Fibroblast of skin of right quadriceps (primary cell): ENCODE measurements around the gene RING1.

Experiments
- DNase-seq: peaks from one replicate; pipeline ENCODE4 v3.0.0-alpha.2; 2013

Gene RING1

DNA sequence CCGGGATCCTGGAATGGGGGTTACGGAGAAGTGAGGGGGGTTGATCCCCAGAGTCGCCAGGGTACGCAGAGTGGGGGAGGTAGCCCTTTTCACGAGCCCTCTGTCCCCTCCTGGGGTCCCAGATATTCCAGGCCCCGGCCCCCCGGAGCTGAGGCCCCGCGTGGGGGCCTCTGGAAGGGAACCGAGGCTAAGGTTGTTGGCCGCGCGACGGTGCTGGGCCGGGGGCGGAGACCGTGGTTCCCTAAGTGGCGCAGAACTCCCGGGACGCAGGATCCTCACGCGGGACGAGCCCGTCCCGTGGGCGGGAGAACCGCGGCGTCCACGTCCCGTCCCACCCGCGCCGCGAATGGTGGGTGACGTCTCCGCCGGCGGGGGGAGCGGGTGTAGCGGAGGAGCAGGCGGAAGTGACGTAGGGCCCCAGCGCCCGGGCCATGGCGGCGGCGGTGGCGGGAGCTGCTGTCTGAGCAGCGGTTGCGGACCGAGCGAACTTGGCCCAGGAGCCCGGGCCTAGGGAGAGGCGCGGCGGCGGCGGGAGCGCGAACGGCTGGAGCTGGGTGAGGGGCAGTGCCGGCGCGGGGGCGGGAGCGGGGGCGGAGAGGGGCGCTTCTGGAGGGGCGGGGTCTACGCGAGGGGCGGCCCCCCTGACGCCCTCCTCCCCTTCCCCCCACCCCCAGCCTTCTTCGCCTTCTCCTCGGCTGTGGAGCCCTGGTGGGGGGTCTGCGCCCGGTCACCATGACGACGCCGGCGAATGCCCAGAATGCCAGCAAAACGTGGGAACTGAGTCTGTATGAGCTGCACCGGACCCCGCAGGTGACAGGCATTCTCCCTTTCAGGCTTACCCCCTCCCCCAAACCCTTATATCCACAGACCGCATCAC lies at the start of gene RING1:
TSS of gene RING1 (plus strand) at position 410 of the 877 bp plus-strand sequence. CDS start at position 733, 323 bp downstream.
- peak; percentile 69 for DNase-seq

DNA sequence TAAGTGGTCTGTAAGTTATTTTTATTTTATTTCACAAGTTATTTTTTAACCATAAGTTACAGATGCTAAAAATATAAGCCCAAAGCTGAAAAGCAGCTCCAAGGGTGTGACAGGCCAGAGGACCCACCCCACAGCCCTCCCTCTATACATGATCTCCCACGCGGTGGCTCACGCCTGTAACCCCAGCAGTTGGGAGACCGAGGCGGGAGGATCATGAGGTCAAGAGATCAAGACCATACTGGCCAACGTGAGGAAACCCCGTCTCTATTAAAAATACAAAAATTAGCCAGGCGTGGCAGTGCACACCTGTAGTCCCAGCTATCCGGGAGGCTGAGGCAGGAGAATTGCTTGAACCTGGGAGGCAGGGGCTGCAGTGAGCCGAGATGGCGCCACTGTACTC lies 48.2 kb upstream of the RING1 start:
- DNase-seq, result no peak

DNA sequence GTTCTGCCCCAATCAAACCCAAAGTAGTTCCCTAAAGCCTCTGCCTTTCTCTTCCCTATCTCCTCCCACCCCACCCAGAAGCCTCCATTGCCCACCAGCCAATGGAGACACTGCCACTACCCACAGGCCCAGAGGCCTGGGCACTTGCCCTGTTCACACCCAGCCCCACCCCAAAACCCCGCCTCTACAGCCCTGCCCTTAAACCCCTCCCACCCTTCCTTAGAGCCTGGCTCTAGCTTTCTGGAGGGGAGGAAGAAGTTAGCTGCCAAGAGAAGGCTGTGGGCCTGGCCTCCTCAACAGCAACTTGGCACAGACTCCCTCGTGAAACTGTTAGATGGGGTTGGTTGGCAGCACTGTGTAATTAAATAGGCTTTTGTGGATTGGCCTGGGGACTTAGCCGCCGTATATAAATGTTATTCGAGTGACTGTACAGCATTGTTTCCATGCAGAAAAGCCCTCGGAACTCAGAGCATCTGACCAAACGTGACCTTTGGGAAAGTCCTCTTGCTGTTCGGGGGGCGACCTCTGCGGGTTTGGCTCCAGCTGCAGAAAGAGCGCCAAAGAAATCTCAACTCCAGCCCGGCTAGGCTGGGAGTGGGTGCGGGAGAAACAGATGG lies 47.5 kb upstream of the RING1 start:
- peak; percentile 78 for DNase-seq

DNA sequence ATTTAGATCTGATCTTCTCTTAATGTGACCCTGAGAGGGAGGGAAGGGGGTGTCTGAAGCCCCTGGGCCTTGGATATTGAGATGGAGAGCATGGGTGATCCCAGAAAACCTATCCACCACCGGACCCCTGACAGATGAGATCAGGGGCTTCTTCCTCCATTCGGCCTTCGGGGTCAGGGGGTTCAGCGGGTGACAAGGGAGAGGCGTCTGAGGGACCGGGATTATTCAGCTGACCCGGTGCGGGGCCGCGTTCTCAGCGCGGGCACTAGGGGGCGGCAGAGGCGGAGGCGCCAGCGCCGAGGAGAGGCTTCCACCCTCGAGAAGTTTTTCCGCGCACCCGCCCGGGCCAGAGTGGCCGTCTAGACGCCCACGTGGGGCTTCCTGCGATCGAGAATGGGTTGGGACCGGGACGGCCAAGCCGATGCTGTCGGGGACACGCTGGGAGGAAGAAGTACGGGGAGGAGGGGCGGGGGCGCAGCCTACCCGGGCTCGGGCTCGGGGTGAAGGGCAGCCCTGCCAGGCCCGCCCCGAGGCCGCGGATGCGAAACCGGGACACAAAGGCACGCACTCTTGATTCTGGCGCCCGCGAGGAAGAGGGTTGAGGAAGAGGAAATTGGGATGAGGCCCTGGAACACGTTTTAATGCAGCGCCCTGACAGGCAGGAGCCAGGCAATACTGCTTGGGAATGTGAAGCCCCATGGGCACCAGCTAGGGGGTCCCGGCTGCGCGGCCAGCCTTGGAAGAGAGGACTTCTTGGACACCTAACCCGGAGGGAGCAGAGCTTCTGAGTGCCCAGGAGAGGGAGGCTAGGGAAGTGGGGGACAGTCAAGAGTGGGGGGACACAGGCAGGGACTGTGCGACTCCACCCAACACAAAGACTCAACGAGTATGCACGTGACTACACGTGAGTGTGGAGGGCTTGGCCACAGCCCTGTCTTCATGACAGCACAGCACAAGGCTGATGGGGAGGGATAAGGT lies 46.7 kb upstream of the RING1 start:
- DNase-seq, result peak; percentile 52

DNA sequence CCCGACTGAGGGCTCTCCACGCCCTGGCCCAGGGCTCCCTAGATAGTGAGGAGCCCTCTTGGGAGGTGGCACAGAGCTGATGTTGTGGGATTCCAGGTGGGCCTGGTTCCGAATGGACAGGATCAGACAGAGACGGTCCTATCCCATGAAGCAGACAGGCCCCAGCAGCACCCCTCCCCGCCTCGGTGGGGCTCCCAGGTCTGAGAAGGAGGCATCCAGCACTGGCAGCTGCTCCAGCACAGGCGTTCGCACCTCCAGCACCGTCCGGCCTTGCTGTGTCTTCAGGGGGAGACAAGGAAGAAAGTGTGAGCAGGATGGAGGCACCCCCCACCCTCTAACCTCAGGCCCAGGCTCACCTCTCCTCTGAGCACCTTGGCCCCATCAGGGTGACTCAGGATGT lies 44.8 kb upstream of the RING1 start:
- DNase-seq, result no peak

DNA sequence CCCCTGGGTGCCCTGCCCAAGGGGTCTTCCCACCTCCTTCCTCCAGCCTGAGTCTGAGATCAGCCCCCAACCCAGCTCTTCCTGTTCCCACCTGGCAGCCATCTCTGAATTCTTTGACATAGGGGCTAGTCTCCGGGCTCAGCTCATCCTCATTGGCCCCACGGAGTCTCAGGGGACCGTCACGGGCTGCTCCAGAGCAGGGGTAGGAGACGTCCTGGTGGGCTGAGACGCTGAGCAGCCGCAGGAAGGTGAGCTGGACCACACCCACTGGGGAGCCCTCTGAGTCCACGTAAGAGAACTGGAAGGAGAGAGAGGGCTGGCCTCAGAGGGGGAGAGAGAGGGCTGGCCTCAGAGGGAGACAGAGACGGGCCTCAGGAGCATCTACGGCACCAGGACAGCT lies 44.1 kb upstream of the RING1 start:
- DNase-seq, result no peak

DNA sequence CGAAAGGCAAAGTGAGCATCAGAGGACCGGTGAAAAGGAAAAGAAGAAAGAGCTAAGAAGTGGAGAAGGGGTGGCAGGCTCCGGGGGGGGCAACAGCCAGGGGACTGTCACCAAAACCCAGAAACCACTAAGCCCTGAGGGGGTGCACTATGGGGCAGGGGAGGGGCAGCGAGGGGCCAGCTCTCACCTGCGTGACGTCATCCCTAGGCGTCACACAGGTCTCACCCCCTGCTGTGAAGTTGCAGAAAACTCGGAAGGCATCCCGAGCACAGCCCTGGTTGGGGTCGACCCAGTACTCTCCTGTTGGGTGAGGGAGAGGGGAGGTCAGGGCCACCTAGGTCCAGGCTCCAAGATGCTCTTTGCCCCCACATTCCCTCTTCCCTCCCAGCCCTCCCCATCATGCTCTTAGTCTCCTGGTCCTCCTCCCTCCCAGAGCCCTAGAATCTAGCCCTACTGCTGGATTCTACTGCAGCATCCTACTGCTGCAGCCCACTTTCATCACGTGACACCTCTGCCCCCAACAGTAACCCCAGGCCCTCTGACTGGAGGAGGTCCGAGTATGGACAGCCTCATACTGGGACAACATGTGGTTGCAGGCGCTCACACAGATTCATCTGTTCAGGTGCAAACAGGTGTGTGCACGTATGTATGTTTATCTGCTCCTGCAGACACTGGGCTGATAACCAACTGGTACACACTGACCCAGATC lies 43.5 kb upstream of the RING1 start:
- no peak for DNase-seq

DNA sequence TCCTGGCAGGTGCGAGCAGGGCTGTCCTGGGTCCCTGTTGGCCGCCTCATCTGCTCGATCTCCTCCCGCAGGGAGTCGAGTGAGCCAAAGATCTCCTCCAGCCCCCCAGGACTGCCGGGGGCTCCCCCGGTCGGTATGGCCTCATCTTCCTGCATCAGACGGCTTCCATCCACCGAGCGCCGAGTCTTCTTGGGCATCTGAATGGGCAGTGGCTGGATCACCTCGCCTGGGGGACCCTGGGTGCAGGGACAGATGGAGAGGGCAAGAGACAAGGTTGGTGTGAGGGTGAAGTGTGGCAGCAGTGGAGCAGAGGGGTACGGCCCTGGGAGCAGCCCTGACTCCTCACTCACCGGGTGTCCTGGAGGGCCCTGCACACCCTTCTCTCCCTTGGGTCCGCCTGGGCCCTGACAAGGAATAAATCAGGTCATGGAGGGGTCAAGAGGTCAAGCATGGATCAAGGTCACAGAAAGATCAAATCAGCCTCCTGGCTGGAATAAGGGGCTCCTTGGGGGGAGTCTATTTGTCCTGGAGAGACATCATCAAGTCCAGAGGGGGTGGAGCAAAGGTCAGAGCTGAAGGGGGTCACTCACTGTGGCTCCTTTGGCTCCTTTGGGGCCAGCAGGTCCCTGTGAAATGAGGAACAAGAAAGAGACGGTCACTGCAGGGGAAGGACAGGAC lies 42.6 kb upstream of the RING1 start:
- no peak for DNase-seq

DNA sequence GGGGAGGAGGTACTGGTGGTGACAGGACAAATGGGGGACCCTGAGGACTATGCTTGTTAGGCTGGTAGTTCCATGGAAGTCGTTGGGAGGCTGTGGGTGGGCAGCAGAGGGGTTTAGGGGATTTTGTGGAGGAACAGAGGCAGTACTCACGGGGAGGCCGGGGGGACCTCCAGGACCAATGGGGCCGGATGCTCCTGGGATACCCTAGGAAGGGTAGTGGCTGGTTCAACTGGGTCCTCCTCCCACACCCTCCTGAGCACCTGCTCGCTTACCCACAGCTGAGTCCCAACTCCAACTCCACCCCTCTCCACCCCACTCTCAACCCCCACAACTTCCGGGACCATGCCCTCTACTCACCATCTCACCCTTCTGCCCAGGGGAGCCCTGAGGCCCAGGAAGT lies 41.9 kb upstream of the RING1 start:
- no peak for DNase-seq

DNA sequence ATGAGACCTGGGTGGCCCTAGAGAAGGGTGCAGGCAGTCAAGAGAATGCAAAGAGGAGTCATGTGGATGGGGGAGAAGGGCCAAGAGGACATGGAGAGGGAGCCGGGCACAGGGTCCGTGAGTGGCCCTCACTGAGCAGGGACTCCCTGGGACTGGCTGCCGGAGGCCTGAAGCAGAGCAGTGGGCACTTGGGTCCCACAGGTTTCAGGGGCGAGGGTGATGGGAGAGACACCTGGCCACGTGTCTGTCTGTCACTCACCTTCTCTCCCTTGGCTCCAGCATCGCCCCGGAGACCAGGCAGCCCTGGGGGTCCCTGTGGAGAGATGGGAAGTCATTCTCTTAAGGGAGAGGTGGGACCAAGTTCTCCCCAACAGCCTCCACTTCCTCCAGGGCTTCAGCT lies 41.5 kb upstream of the RING1 start:
- no peak for DNase-seq

DNA sequence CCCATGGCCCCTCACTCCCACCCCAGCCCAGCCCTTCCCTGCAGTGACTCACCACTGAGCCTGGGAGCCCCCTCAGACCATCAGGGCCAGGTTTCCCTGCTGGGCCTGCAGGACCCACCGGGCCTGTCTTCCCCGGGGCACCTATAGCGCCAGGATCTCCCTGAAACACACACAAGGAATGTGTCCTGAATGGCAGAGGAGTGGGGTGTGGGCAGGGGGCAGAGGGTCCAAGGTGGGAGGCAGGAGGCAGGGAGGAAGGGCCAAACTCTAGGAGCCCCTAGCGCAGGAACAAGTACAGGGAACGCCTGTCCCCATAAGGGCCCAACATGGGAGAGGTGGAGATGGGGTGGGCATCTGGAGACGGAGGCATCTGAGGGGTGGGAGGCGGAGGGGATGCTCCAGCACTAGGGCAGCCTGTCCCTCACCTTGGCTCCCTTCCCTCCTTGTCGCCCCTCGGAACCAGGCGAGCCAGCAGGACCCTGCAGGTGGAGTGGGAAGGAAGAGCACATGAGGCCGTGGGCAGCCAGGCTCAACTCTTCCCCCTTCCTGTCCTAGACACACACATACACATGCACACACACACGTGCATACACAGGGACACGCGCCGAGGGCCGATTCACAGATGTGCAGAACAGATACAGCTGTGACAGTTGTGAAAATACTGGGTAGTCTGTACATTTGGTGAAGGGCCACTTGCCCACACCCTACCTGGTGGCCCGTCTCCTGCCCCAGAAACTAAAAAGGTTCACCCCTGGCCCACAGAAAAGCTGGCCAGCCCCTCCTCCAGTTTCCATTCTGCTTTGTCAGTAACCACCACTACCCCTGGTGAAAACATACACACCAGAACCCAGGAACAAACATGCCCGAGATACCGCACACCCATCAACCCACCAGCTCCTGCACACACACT lies 40.7 kb upstream of the RING1 start:
- DNase-seq, result no peak

DNA sequence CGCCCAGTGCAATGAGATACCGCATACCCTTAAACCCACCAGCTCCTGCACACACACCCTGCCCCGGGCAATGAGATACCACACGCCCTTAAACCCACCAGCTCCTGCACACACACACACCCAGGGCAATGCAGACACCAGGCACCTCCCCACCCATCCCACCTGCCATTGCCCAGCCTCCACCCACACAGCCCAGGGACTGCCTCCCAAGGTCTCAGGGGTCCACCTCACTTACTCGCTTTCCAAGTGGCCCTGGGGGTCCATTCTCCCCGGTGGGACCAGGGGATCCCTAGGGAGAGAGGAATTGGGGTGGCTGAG lies 40.1 kb upstream of the RING1 start:
- DNase-seq, result no peak

DNA sequence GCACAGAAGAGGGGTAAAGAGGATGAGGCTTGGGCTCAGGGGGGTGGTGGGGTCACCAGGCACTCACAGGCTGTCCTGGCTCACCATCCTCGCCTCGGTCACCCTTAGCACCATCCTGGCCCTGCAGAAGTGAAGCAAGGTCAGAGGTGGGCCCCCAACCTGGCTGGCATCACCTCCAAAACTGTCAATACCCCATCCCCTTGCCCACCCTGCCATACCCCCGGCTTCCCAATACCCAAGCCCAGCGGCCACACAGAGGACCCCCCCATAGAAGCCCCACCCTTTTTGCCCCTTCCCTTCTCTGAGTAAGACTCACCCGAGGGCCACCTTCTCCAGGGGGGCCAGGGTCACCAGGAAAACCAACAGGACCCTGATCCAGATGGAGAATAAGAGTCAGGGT lies 39.7 kb upstream of the RING1 start:
- DNase-seq, result no peak

DNA sequence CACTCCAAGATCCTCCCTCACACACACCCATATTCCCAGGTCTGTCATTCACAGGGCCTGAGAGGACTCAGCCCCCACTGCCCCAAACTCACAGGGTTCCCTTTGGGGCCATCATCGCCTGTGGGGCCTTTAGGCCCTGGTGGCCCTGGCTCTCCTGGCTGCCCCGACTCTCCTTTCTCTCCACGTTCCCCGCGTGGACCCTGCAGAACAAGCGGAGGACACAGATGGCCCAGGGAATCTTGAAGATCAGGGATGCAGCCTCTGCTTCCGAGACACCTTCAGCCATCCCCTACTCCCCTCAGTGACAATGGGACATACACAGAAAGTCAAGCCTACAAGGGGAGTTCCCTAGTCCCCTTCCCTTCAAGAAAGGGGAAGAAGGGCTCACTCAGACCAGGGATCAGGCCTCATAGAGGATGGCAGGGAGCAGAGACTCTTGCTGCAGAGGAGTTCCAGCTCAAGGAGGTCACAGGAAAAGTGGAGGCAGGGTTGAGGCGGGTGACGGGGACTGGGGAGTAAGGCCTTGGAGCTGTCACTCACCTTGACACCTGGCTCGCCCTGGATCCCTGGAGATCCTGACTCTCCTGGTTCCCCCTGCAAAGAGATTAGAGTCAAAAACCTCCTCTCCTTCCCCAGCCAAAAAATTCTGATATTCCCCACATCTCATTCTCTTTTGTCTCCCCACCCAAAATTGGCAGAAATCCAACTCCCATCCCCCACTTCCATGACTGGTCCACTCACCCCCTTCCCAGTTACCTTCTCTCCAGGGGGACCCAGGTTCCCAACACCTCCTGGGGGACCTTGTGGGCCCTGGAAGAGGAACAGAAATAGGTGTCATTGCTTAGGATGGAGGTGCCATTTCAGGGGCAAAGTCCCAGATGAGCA lies 38.8 kb upstream of the RING1 start:
- no peak for DNase-seq

DNA sequence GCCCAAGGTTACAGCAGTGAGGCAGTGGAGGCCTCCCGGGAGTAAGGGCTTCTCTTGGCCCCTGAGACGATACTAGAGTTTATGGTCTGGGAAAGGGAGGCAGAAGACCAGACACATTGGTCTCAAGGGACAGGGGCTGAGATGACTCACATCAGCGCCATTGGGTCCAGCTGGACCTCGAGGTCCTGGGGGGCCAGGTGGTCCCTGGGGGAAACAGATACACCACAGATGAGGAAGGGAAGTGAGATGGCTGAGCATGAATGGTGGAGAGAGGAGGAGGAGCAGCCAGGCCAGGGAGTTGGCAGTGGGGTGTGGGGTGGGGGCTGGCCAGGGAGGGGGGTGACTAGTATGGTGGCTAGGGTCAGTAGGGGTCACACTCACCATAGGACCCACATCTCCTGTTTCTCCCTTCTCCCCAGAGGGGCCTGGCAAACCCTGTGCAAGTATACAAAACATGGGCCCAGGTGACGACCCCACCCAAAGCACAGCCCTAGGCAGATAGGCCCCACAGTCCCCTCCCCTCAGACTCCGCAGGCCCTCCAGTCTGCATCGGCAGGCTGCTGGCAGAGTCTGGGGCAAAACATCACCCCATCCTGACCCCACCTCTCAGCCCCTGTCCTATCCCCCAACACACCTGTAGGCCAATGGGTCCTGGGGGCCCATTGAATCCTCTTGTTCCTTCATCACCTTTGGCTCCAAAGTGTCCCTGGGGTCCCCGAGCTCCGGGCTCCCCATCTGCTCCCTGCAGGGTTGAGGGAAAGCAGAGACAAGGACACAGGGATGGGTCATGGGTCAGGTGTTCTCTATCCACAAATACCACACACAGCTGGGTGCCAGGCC lies 37.9 kb upstream of the RING1 start:
- no peak for DNase-seq

DNA sequence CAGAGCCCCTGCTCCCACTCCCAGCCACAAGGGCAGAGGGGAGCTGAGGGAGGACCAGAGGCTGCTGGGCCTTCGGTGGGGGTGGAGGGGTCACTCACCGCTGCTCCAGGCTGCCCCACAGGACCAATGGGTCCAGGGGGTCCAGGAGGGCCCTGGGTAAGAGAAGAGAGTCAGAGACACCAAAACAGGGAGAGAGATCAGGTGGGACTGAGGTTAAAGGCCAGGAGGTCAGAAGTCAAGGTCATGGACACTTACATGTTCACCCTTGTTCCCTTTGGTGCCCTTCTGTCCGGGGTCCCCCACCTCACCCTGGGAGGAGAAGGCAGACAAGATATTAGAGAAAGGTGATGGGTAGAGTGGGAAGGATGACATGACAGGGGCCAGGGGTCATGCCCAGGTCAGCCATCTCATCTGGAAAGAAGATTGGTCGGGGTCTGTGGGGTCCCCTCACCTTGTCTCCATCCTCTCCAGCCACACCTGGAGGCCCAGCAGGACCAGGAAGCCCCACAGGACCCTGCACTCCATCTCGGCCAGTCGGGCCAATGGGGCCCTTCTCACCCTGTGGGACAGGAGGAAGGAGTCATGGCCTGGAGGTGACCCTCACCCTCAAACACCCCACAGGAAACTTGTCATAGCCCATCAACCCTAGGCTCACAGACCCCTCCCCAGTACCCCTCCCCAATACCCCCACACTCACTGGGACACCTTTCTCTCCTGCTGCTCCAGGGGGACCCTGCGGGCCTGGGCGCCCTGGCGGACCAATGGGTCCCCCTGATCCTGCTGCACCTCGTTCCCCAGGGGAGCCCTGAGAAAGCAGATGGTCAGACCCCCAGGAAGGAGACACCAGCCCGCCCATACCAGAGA lies 37.1 kb upstream of the RING1 start:
- no peak for DNase-seq

DNA sequence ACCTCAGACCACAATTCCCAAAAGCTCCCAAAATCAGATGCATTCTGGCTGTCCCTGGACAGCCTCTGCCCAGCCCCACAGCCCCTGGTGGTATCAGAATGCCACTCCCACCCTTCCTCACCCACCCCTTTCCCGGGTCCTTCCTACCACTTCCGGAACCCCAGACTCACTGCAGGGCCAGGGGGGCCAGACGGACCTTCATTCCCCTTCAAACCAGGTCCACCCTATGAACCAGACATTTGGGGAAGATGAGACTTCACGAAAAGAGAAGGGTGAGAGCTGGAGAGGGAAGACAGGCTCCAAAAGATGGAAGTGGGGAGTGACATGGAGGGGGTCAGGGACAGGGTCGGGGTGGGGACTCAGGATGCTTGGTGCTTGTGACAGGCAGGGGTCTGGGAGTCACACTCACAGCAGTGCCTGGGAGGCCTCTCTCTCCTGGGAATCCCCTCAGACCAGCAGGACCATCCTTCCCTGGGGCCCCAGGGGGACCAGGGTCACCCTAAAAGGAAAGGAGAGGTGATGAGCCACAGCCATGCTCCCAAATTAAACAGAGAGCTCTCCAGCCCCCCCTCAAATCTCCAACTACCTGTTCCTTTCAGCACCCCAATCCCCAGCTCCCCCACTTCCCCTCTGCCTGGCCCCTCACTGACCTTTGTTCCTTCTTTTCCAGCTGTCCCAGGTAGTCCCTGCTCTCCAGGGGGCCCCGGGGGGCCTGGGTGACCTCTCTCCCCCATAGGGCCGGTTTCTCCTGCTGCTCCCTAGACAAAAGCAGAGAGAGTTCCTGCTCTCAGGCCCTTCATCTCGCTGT lies 36.2 kb upstream of the RING1 start:
- no peak for DNase-seq
